Suppressor macrophage treated with lipopolysaccharide for 4 hours (primary cell): ENCODE data around the gene DPF3.

ENCODE experiments used
- DNase-seq: peaks from one replicate; pipeline ENCODE4 v3.0.0-alpha.2; 2020

The DPF3 gene

GRCh38 chr14:72634691-72635616 lies 258.9 kb downstream of the DPF3 start:
- DNase-seq, result no peak

- DNase-seq, result no peak
These were observed 260.4 kb downstream of the DPF3 start for GRCh38 chr14:72633551-72633950.

DNA sequence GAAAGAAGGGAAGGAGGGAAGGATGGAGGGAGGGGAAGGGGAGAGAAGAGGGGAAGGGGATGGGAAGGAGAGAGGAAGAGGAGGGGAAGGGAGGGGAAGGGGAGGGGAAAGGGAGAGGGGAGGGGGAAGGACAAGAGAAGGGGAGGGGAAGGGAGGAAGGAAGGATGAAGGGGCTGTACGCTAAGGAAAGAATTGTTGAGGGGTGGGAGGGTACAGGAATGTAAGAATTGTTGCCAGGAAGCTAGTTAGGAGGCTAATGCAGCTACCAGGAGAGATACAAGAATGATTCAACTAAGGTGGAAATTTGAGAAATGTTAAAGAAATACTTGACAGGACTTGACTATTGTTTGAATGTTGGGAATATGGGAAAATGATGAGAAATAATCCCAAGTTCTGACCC lies 261.2 kb downstream of the DPF3 start:
- no peak for DNase-seq

DNA sequence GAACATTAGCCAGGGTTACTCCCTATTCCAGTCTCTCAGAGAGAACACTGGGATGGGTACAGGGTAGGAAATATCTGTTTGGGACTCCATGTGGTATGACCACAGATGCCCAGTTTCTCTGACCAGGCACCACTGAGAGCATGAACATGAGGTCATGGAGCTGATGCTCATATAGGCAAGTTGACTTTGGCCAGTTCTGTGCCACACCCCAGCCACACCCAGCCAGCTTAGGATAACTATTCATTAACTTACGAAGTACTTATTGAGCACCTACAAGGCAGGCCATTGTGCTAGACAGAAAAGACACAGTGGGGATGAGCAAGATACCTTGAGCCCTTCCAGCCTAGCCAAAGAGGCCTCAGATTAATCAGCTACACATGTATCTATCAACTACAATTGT lies 262.5 kb downstream of the DPF3 start:
- DNase-seq, result no peak

GRCh38 chr14:72630374-72630773 lies 263.5 kb downstream of the DPF3 start:
- DNase-seq, result no peak

- DNase-seq, result no peak
These were observed 264.4 kb downstream of the DPF3 start for GRCh38 chr14:72629534-72629933.

DNA sequence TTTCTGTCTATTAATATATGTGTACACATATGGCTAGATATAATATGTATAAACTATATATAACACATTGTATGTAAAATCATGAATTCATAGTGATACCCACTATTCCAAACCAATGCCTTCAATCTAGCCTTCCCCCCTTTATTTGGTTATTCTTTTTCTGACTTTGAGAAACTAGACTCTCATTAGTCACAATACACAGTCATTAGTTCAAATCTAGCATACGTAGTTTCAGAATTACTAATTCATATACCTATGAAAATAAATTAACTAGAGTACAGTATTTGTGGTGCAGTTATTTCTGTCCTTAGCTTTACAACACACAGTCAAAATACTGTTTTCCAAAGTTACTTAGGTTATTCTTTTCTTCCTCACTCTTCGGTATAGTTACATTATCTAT lies 268.2 kb downstream of the DPF3 start:
- DNase-seq, result no peak

GRCh38 chr14:72621387-72622065 lies 272.4 kb downstream of the DPF3 start:
- no peak for DNase-seq

DNA sequence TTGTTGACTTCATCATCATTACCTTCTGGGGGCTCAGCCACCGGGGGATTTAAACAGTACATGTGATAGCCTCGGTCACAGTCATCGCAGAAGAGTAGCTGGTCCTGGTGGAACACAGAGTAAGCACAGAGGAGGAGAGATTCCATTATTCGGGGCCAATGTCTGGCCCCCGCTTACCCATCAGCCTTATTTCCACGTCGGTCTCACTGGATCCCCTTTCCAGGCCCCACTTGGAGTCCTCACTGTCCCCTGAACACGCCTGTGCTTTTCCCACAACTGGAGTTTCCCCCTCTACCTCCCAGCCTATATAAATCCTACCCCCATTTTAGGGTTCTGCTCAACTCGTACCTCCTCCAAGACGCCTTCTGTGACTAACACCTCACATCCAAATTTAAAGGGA lies 274.0 kb downstream of the DPF3 start:
- no peak for DNase-seq

GRCh38 chr14:72619111-72619571 lies 274.8 kb downstream of the DPF3 start:
- no peak for DNase-seq

DNA sequence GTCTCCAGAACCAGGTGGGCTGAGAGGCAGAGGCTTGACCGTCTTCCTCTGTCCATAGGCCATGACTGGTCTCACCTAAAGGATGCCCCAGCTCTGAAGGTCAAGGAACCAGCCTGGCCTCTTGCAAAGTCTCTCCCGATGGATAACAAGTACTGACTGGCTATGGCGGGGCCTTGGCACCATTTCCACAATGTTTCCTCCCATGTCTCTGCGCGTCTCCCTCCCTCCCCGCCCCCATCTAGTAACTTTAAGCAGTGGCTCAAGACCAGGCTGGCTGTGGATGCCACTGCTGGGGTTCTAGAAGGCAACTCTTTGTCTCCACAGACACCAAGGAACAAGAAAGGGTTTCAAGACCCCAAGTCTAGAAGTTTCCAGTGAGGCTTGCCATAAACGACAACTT lies 275.5 kb downstream of the DPF3 start:
- no peak for DNase-seq

- DNase-seq, result no peak
These were observed 276.4 kb downstream of the DPF3 start for GRCh38 chr14:72617391-72618031.

DNA sequence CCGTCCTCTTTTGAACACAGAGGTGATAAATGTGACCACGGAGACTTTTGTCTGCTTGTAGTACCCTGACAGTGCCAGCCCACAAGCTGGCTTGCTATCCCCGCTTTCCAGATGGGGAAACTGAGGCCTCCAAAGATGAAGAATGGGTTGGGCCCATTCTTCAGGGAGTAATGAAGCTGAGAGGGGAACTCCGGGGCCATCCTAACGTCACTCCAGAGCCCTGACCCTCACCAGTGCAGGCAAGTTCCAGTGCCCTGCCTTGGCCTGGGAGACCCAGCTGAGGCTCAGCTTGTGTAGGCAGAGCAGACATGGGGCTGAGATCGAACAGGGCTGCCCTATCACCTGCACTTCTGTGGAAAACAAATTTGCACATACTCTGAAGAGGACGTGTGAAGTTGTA lies 277.1 kb downstream of the DPF3 start:
- DNase-seq, result no peak

DNA sequence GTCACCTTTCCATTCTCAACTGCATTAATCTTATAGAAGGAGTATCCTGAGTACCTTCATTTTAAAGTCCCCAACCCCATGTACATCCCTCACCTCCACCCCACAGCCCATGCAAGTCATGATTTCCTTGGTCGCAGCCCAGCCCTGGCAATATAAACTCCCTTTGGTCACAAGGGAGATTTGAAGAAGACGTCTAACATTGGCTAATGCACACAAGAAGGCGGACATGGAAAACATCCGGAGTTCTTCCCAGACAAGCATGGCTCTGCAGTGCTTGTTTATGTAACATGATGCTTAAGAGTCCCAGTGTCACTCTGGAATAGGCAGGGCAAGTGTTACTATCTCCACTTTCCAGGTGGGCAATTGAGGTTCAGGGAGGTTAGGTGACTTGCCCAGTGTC lies 277.6 kb downstream of the DPF3 start:
- DNase-seq, result no peak

DNA sequence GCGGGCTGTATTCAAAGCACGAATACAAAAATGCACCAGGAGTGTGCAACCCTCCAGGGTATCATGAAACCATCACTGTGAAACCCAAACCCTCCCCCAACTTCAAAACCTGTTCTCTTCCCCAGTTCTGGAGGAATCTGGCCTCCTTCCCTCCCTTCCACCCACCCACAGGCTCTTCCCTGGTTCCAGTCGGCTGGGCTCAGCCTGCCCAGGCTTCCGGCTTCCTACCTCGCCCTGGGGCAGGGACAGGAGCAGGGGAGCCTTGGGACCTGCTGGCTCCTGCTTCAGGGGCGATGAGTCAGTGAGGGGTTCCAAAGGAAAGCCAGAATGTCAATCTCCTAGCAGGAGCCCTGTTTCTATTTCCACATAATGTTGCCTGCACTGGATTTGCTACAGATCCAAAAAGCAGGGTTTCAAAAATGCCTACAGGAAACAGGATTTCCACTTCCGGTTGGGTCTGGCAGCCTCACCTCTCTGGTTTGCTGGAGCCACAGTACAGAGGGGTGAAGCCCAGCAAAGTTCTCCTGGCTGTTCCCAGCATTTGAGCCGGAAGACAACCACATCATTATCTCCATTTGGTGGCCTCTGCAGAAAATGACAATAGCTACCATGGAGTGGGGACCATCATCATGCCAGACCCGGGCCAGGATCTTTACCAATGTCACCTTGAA lies 278.3 kb downstream of the DPF3 start:
- no peak for DNase-seq

- DNase-seq, result no peak
These were observed 278.9 kb downstream of the DPF3 start for GRCh38 chr14:72614891-72615415.

GRCh38 chr14:72614365-72614764 lies 279.5 kb downstream of the DPF3 start:
- no peak for DNase-seq

- DNase-seq, result no peak
These were observed 280.0 kb downstream of the DPF3 start for GRCh38 chr14:72613975-72614319.

GRCh38 chr14:72613231-72613974 lies 280.5 kb downstream of the DPF3 start:
- peak; percentile 29 for DNase-seq

GRCh38 chr14:72612041-72612440 lies 281.9 kb downstream of the DPF3 start:
- DNase-seq, result no peak

- no peak for DNase-seq
These were observed 282.4 kb downstream of the DPF3 start for GRCh38 chr14:72611506-72611905.

GRCh38 chr14:72610831-72611200 lies 283.1 kb downstream of the DPF3 start:
- no peak for DNase-seq
